GM19395 (cell line): ENCODE results near the gene SMTNL2.
"Not testable (repeated sequence)": the region's sequence is repeated elsewhere in the genome, so short reads cannot be mapped to it uniquely, and the experiment has no call there.

Experiments
- ATAC-seq: cut with Tn5 transposase; IDR thresholded peaks from one replicate; pipeline ENCODE4 v1.9.1; 2021; ENCODE audit warnings: mild to moderate bottlenecking, moderate library complexity; ENCODE audit not compliant: unreplicated experiment

Gene SMTNL2

DNA sequence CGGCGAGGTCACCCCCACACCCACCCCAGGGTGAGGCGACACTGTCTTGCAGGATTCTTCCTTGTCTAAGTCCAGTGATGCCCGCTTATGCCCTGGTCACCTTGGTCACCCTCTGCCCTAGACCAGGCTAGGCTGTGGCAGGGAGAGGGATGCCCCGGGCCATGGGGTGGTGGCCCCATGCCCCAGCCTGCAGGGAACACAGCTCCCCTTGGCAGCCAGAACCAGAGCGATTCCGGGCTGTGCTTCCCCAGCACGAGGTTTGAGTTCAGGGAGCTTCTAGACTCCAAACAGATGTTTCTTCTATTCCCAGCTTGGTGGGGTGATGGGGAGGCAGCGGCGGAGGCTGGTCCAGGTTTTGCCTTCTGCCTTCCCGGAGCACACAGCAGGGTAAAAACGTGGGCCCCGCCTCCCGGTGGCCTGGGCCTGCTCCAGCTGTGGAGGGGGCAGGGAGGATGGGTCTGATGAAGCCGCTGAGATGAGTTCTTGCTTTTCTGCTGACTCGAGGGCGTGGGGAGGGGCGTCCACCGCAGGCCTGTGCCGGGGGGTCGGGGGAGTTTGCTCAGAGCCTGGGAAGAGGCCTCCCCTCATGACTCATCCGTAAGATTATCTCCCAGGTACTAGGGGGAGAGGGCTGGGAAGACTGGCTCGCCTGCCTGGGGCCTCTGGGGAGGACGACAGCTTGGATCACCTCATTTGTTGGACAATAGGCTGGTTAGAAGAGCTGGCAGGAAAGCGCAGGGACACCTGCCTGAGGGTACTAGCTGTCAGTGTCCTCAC, 15.4 kb downstream of the SMTNL2 start:
- ATAC-seq: no peak

DNA sequence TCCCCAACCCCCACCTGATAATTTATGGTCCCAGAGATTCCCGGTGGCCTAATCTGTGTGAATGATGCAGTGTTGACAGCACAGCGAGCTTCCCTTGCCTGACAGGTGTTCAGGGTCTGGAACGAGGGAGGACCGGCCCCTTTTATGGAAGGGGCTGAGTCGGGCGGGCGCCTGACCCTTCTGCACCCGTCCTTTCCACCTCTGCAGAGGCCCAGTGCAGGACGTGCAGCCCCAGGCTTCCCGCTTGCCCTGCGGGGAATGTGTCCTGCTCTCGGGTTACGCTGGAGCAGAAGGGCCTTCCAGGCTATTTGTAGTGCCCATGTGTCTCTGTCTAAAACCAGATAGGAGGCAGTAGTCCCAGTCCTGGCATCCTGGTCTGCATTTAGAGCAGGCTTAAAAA, 16.2 kb downstream of the SMTNL2 start:
- no peak for ATAC-seq

DNA sequence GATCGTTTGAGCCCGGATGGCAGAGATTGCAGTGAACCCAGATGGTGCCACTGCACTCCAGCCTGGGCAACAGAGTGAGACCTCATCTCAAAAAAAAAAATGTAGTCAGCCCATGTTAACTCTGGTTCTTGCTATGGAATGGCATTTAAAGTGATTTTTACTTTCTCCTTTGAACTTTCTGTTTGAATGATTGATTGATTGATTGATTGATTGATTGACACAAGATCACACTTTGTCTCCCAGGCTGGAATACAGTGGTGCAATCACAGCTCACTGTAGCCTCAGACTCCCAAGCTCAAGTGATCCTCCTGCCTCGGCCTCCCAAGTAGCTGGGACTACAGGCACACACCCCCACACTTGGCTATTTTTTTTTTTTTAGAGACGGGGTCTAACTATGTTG, 17.0 kb downstream of the SMTNL2 start:
- ATAC-seq: no peak

GRCh38 chr17:4602041-4602440, 17.7 kb downstream of the SMTNL2 start:
- no peak for ATAC-seq

GRCh38 chr17:4604111-4604644, 19.8 kb downstream of the SMTNL2 start:
- no peak for ATAC-seq

GRCh38 chr17:4604736-4605135, 20.4 kb downstream of the SMTNL2 start:
- ATAC-seq: not testable (repeated sequence)

- no peak for ATAC-seq
Measured at GRCh38 chr17:4605826-4606225, 21.5 kb downstream of the SMTNL2 start.

DNA sequence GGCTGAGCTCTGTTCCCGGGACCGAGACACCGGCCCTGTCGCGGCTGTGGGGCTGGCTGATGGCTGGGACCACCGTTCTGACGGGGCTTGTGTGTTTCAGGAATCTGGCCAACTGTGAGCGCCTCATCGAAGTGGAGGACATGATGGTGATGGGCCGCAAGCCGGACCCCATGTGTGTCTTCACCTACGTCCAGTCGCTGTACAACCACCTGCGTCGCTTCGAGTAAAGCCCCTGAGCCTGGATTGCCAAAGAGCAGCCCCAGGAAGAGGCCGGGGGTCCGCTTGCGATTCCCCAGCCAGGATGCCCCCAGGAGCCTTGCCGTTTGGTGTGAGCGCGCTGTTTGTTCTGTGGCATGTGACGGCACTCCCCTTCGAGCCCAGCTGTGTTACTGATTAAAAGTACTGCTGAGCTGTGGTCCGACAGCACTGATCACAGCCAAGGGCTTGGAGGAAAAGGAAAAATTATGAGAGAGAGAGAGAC, 23.0 kb downstream of the SMTNL2 start:
- ATAC-seq: no peak

DNA sequence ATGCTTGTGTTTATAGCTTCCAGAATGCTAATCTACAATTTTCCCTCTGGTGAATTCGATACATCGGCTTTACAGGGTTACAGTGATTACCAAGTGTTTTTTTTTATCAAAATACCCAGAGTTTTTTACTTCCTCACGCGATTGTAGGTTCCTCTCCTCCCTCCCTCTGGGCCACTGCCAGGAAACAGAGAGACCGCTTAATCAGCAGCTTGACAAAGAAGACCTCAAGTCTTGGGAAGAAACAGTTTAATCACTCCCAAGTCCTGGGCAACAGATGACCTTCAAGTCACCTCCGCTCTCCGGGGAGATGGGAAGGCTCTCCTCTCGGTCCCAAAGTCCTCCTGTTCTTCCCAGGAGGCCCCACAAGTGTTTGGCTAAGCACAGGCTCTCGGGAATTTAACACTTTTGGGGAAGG, 23.5 kb downstream of the SMTNL2 start:
- no peak for ATAC-seq

DNA sequence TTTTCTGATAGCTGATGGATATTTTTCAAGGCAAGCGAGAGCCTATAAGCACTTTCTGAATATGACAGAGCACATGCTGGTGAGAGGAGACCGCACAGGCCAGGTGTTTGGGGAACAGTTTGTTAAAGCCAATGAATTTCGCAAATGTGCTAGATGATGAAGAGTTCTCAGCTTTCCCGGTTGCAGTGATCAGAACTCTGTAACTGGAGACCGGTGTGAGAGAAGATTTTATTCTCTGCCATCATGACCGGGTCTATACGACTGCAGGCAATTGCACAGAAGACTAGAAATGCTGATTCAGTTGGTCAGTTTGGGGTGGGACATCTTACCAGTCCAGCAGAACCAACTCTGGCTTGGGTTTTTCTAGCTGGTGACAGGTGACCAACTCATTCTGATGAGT, 25.4 kb downstream of the SMTNL2 start:
- no peak for ATAC-seq

- no peak for ATAC-seq
Measured at GRCh38 chr17:4610162-4610561, 25.8 kb downstream of the SMTNL2 start.

GRCh38 chr17:4610656-4611055, 26.3 kb downstream of the SMTNL2 start:
- no peak for ATAC-seq

- ATAC-seq: no peak
Measured at GRCh38 chr17:4616476-4616875, 32.1 kb downstream of the SMTNL2 start.

DNA sequence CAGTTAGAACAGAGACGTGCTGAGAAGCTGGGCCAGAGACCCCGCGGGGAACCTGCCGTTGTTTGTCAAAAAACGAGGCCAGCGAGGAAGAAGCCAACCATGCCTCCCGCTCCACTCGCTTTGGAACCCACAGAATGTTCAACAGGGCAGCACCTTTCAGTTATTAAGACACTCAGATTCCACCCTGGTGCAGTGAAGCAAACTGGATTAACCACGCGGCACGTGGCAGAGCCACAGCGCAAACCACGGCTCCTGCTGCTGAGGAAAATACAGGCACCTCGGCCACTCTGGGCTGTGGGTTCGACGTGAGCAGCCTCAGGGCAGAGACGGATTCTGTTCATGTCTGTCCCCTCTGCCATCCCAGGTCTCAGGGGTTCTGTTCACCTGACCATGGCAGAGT, 32.8 kb downstream of the SMTNL2 start:
- no peak for ATAC-seq

GRCh38 chr17:4617590-4618351, 33.4 kb downstream of the SMTNL2 start:
- no peak for ATAC-seq

- no peak for ATAC-seq
Measured at GRCh38 chr17:4620531-4621101, 36.3 kb downstream of the SMTNL2 start.

- ATAC-seq: no peak
Measured at GRCh38 chr17:4622375-4622774, 38.0 kb downstream of the SMTNL2 start.

DNA sequence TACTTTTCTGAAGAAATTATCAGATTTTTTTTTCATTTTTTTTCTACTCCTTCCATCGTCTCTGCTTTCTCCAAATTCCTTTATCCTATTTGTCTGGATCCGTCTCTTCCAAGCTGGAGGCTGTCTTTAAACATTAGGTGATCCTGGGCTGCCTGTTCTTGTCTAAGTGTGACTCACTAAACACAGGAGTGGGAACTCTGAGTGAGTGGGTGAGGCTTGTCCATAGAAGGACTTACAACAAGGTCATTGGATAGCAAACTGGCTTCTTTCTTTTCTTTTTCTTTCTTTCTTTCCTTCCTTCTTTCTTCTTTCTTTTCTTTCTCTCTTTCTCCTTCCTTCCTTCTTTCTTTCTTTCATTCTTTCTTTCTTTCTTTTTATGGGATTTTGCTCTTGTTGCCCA, 38.9 kb downstream of the SMTNL2 start:
- ATAC-seq: no peak

DNA sequence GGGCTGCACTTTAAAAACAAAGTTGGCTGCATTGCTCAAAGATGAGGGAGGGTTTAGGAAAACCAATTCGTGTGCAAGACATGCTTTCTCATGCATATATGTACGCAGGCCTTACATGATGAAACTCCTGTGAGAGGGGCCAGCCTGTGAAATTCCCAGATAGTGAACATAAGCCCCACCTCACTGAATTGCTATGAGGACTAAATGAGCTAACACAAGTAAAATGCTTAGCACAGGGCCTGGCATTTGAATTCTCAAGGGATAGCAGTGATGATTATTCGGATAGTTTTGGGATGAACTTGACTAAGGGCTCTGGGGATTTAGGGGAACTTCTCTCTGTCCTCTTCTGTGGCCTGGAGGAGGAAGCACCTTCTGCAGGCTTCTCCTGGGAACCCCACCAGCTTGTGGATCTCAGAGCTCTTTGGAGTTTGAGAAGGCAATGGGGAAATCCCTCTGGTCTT, 40.2 kb downstream of the SMTNL2 start:
- not testable (repeated sequence) for ATAC-seq

DNA sequence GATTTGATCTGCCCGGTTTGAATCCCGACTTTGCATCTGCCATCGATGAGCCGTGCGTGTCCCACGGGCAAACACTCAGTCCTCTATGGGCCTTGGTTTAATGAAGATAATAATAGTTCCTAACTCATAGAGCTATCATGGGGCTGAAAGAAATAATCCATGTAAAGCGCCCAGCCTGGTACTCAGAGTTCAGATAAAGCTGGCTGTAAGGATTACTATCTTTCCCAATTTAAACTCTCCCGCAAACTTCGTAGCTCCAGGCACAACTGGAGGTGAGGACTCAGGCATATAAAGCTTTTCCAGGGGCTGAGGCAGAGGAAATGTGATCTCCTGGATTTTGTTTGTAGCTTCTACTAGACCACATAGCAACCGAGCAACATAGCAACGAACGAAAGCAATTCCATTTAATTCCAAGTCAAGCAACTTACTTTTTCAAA, 40.9 kb downstream of the SMTNL2 start:
- no peak for ATAC-seq

- ATAC-seq: no peak
Measured at GRCh38 chr17:4626734-4627256, 42.5 kb downstream of the SMTNL2 start.
